ENCODE data around the gene CRYBG2.

The CRYBG2 gene

GRCh38 chr1:26370591-26371382 is 16.9 kb upstream of the CRYBG2 start:
- no peak for DNase-seq

GRCh38 chr1:26368486-26368885 is 14.6 kb upstream of the CRYBG2 start:
- no peak for DNase-seq

GRCh38 chr1:26368006-26368405 is 14.1 kb upstream of the CRYBG2 start:
- no peak for DNase-seq

- DNase-seq, result no peak
Measured at GRCh38 chr1:26367441-26367840, 13.5 kb upstream of the CRYBG2 start.

GRCh38 chr1:26364956-26365355 is 11.0 kb upstream of the CRYBG2 start:
- DNase-seq, result no peak

- no peak for DNase-seq
Measured at GRCh38 chr1:26363549-26364448, 9.9 kb upstream of the CRYBG2 start.

- no peak for DNase-seq
Measured at GRCh38 chr1:26362331-26362730, 8.4 kb upstream of the CRYBG2 start.

- no peak for DNase-seq
Measured at GRCh38 chr1:26361605-26362122, 7.7 kb upstream of the CRYBG2 start.

- no peak for DNase-seq
Measured at GRCh38 chr1:26360807-26361604, 7.1 kb upstream of the CRYBG2 start.

- DNase-seq, result no peak
Measured at GRCh38 chr1:26359981-26360806, 6.3 kb upstream of the CRYBG2 start.

GRCh38 chr1:26358411-26359384 is 4.8 kb upstream of the CRYBG2 start:
- no peak for DNase-seq

GRCh38 chr1:26357121-26357602 is 3.2 kb upstream of the CRYBG2 start:
- DNase-seq, result peak; percentile 25

GRCh38 chr1:26356106-26356505 is 2.2 kb upstream of the CRYBG2 start:
- no peak for DNase-seq

- DNase-seq, result no peak
Measured at GRCh38 chr1:26354972-26355371, 1.0 kb upstream of the CRYBG2 start.

GRCh38 chr1:26353210-26353859 is 595 bp downstream of the CRYBG2 start:
- DNase-seq, result peak; percentile 86

GRCh38 chr1:26352338-26352679 is 1.6 kb downstream of the CRYBG2 start:
- no peak for DNase-seq

GRCh38 chr1:26351590-26352337 is 2.2 kb downstream of the CRYBG2 start:
- DNase-seq, result no peak

GRCh38 chr1:26350701-26351589 is 3.0 kb downstream of the CRYBG2 start:
- DNase-seq, result no peak
